GM18508 (cell line): ENCODE measurements around the gene MTX3.
A peak's percentile ranks its signal among the peaks of the same experiment; 100 is the strongest.

Experiments
- ATAC-seq: cut with Tn5 transposase; IDR thresholded peaks from one replicate; pipeline ENCODE4 v1.9.1; 2021; ENCODE audit warnings: moderate number of reproducible peaks; ENCODE audit not compliant: insufficient read depth, unreplicated experiment

Gene MTX3, protein sequence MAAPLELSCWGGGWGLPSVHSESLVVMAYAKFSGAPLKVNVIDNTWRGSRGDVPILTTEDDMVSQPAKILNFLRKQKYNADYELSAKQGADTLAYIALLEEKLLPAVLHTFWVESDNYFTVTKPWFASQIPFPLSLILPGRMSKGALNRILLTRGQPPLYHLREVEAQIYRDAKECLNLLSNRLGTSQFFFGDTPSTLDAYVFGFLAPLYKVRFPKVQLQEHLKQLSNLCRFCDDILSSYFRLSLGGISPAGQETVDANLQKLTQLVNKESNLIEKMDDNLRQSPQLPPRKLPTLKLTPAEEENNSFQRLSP

DNA sequence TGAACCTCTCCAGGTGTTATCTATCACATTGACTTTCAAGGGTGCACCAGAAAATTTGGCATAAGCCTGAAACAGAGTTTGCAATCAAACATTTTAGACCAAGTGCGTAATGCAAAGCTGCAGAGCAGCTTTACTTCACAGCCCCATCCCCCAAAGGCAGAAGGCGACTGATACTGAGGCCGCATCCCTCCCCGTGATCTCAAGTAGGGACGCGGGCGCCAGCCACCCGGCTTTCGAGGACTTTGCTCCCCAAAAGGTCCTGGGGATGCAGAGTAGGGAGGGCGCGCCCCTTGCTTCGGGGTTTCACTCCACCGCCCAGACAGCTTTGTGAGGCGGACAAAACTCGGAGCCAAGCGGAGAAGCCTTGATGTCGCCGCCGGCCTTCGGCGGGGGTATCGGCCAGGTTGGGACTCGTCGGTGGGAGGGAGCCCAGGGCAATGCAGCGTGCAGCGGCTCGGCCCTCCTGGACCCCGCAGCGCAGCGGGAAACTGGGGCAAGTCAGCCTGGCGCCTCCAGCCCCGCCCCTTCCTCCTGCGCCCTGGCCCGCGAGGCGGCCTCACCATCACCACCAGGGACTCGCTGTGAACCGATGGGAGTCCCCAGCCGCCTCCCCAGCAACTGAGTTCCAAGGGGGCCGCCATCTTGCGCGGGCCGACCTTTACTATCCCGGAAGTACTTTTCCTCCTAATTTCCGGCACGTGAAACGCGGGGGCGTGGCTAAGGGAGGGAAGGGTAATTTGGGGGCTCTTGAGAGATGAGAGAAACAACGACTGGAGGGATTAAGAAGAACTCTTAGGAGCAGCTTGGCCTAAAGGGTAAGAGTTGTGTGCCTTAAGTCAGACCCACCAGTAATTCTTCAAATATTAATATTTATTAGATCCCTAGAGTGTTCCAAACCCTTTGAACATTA is at the start of gene MTX3:
Gene MTX3 (minus strand): TSS at position 665 of the 910 bp plus-strand sequence. CDS start 24 bp downstream, at position 641.
- peak; percentile 69 for ATAC-seq

DNA sequence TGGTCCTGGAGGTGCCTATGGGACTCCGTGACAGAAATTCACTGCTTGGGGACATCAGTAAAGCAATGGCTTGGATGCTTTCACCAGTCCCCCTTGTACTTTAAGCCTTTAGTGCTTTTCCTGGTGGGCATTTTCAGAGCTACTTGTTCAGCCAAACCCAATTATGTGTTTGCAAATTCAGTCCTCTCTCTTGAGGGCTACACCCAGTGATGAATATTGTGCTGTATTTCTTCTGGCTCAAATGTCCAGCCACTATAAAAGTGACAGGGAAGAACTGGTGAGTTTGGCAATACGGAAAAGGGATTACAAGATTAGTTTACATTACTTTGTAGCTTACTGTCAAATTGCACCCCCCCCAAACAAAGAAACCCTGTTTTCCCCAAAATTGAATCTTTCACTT is 48.6 kb upstream of the MTX3 start:
- ATAC-seq: no peak

DNA sequence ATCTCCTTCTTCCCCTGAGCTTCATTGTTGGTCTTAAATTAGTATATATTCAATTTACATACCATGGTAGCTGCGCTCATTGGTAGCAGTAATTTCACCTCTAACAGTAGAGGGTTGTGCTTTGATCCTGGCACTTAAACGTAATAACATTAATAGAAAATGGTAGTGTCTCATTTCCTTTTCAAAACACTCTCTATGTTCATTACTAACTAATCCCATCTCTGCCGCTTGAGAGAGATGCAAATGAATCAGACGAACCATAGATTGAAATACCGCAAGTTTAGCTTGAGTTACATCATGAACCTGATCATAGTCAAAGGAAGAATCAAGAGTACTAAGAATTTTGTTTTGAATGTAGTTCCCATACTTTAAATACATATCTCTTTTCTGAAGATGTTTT is 46.3 kb upstream of the MTX3 start:
- no peak for ATAC-seq

DNA sequence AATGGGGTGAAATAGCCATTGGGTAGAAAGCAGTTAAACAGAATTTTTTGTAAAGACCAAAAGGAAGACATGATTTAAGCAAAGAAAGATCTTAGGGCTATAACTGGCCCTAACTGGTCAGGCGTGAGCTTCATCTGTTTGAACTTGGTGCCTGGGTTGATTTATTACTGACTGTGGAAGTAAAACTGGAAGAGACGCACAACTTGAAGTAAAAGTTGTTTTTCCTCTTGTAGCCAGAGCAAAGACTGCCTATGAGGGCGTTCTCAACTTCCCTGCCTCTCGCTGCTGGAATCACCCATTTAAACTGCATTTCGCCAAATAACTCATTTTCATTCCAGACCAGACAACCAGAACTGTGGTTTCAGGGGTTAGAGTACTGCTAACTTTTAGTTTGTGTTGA is 45.6 kb upstream of the MTX3 start:
- ATAC-seq: no peak

DNA sequence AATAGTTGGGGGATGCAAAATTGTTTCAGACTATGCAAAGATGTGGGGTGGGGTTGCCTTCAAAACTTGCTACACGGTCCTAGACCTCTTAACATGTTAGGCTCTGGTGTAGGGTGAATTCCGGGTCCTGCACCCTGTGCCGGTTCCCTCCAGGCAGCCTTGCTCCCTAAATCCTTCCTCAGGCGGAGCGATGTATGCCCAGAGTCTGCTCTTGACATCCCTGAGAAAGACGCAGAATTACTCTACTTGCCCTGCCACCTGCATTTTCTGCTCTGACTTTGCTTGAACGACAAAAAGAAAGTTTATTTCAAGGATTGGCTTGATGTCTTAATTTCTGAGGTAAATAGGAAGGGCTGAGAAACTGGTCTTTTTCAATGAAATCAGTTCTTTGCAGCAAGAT is 44.8 kb upstream of the MTX3 start:
- no peak for ATAC-seq

DNA sequence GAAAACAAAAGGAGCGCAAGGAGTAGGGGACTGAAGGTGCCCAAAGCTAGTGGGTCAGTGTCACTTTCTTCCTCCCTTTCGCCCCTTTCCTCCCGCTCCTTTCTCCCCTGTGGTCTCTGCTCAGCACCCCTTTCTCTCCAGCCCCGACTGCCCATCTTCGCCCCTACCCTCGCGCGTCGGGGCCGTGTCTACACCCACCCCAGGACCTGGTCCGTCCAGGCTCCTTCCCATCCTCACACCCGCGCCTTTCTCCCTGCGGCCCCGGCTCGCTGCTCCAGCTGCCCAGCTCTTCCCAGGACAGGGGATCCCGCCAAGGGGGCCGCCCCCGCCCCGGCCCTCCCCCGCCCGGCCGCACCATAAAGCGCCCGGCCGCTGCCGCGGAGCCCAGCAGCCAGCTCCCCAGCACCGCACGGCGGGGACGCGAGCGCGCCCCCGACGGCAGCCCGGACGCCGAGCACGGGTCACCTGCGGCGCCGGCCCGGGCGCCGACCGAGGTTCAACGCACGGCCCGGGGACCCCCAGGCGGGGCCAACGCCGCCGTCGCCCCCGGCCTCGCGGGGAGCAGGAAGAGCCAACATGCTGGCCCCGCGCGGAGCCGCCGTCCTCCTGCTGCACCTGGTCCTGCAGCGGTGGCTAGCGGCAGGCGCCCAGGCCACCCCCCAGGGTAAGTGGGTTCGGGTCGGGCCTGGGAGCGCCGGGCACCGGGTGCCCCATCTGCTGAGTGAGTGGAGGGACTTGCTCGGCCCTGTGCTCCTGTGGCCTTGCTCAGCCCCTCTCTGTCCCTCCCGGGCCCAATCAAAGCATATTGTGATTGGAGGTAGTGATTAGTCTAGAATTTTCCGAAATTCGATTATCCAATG is 44.1 kb upstream of the MTX3 start, which contains the start of gene THBS4:
Gene THBS4 (plus strand): TSS at position 387 of the 860 bp plus-strand sequence. CDS start 190 bp downstream, at position 577.
- no peak for ATAC-seq

DNA sequence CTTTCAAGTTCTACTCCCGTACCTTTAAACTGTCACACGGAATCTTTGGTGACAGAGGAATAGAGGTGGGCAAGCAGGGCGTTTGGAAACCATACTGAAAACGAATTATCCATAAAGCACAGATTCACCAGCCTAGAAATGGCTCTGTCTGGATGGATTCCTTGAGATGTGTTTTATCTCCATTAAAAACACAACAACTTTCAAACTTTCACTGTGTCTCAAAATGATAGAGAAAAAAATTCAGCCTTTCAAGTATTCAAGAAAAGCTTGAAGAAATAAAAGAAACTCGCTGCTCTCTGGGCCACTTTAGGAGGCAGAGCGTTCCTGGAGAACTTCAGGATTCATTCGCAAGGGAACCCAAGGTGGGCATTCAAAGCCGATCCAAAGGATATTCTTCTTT is 43.5 kb upstream of the MTX3 start:
- ATAC-seq: no peak

DNA sequence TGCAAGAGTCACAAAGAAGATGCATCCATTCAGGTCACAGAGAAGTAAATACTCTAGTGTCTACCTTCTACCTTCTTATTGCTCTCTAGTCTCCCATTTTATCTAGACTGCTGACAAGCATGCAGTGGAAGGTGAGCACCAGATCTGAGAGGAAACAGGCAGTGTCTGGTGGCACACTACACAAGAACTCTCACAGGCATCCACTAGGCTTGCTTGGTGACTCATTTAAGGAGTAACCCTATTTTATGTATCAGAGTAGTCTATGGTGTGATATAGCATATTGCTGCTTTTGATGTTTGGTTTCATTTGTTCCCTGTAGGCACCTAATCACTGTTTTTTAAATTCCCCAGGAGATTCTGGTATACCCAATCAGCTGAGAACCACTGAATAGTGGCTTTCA is 42.5 kb upstream of the MTX3 start:
- ATAC-seq: no peak

DNA sequence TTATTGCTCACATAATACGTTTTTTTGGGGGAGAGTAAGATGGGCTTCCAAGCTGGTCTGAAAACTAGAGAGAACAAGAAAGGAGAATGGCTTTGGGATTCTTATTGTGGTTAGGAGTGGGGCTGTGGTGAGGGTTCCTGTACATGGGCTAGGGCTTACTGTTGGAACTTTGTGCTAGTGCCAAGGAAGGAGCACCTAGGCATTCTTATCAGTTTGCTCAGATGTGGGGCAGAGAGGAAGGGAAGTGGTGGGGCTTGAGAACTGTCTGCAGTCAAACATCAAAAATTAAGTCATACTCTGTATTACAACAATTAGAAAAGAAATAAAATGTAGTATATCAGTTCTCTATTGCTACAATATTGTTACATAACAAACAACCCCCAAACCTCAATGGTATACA is 40.0 kb upstream of the MTX3 start:
- no peak for ATAC-seq

DNA sequence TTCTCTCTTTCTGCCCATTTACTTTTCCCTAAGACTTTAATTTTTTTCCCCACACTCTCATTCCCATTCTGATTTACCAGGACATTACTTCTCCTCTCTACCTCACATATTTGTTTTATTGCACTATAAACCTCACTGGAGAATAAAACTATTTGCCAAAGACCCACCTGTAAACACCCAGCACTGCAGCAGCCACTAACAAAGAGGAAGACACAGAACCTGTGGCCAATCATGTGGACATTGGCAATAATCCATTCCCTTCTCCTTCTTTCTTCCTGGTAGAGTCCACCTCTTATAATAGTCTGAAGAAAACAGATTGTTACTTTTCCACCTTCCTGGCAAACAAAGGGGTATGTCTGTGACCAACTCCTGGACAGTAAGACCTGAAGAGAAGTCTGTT is 35.8 kb upstream of the MTX3 start:
- ATAC-seq: no peak

DNA sequence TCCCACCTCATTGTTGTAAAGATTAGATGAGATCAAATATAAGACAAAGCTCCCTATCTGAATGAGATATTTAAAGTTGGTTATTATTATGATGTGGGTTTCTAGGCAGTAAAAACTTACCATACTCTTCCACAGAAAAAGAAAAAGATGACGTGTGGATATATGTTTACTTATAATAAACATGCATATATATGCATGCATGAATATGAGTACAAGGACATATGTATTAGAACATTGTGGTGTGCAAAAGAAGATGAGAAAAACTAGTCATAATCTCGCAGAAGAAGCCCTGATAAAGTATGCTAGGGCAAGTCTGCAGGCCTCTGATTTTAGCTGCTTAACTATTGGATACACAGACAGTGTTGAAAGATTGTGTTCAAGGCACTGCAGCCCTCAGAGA is 34.0 kb upstream of the MTX3 start:
- ATAC-seq: no peak

DNA sequence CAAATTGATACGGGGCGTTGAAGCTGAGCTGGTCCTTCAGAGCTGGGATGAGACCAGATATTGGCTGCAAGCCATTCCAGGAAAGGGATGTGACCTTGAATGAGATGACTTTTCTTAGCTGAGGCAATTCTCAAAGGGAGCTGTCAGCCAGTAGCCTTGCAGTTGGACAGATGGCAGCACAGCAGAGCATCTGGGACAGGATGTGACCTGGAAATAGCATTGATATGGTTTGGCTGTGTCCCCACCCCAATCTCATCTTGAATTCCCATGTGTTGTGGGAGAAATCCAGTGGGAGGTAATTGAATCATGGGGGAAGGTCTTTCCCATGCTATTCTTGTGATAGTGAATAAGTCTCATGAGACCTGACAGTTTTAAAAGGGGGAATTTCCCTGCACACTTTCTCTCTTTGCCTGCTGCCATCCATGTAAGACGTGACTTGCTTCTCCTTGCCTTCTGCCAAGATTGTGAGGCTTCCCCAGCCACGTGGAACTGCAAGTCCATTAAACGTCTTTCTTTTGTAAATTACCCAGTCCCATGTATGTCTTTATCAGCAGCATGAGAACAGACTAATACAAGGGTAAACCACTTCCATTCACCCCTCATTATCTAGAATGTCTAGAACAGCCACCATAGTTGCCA is 19.8 kb upstream of the MTX3 start:
- ATAC-seq: no peak

DNA sequence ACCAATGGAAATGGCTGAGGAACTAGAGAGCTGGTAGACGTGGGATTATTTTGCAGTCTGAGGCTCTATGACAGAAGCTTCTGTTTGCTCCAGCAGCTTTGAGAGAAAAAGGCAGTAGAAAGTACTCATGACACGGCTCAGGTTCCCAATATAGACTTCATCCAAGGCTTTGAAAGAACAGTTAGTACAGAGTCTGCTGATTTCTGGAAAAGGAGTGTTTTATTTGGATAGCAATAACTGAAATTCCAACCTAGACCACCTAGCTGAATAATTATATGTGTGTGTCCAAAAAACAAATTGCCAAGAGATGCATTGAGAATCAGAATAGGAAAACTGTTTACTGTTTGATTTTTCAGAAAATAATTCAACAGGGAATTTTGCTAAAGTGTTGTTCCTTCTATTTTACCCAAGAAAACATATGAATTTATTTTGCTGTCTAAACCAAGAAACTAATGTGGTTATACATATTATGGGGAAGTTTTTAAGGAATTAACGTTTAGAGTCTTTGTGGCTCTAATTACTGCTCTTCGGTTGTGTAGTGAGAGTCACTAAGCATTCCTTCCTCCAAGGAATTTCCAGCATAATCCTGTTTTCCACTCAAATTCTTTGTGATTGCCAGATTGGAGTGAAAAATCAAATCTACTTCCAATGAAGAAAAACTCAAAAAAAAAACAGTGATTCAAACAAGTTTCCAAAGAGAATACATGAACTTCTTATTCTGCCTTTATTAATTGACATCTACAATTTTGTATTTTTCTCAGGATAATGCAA is 18.1 kb upstream of the MTX3 start:
- ATAC-seq: no peak

DNA sequence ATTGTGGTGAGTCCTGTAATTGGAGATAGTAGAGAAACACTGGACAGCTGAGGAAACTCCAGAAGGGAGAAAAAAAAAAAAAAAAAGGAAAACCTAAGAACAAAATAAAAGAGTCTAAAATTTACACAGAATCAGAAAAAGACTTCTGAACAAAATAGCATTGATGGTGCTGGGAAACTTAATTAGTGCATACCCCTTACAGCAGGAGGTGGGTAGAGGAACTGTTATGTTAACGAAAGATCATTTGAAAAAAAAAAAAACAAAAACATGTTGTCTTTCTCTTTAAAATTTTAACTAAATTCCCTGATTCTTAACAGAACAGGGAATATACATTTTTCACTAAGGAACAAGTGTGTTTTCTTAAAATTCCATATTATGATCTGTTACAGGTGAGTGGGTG is 11.6 kb upstream of the MTX3 start:
- ATAC-seq: no peak

DNA sequence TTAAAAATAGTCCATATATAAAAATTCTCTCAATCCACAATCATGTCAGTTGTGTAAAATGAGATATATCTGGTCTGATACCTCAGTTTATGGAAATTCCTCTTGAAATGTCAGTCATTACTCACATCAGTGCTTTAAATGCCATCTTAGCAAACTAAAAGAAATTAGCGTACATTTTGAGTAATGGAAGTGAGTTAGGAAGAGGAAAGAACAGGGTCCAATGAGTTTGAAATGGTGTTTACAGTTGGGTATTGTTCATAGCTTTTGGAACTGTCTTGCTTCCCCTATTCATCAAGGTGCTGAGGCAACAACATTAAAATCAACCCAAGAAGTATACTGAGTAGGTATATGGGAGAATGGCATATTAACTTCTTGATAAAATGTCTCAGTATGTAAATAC is 8.7 kb upstream of the MTX3 start:
- ATAC-seq: no peak

DNA sequence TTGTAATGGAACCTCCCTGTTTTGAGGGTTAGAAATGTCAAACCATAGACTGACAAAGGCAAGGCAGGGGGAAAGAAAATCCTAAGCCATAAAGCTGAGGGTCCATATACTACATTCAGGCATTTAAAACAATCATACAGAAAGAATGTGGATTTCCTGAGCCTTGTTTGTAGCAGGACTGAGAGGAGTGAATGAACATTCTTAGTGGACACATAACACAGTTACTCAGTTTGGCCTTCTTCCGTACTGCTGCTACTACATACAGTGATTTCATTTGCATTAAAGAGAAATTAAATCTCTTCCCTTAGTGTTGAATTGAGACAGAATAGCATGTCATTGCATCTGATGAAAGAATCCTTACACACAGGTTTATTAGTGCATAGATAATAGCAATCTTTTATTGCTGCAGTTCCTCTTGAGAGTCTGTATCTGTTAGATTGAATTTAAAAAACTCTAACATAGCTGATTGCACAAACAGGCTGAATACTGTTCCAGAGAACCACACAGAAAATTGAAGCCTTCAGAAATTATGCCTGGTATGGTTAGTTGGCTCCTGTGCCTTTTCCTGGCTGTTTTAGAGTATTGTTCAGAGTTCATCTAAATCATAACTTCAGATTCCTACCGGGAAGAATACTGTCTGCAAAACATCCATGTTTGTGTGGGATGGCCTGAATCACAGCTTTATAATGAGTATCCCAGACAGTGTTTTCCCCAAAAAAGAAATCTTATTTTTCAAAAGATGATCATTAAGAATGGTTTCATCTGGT is 2.0 kb upstream of the MTX3 start:
- no peak for ATAC-seq

DNA sequence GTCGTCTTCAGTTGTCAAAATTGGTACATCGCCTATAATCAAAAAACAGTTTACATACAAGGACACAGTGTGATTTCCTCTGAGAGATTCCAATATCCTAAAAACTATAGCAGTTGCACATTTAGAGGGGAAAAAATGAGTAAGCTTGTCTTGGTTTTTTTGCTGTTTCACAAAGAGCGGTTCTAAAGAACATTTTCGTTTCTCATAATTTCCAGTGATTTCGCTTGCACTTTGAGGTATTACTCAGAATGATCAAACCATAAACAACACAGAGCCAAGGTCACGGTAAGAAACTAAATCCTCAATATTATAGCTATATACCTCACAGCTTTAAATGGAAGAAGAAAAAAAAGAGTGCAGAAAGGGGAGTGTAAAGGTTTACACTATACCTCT is 861 bp downstream of the MTX3 start:
- peak; percentile 47 for ATAC-seq

DNA sequence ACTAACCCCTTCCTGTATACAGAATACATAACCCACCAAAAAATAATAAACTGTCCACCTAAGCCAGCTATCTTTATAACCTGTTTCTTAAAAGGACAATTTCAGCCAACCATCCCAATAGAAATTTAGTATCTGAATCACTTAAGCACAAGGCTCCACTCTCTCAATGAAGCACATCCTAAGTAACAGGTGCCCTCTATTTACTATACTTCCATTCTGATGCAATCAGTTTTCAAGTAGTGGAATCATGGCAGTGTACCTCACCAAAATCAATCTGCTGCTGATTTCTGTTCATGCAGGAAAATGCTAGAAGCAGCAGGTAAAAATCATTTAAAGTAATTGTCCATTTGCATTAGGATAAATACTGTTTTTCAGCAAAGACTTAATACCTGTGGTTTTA is 4.8 kb downstream of the MTX3 start:
- no peak for ATAC-seq

DNA sequence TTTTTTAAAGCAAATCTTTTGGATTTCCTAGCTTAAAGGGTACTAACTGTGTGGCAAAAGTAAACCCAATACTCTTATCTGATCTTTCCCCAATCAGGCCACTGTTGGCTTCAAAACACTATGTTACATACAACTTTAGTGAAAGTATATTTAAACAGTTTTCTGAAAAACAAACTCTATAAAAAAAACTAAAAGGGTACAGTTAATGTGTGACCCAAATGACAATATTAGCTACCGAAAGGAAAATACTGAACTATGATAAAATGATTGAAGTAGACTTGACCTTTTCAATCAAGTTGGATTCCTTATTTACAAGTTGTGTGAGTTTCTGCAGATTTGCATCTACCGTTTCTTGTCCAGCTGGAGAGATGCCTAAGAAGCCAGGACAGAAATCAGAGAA is 5.8 kb downstream of the MTX3 start:
- ATAC-seq: no peak
